ENCODE results near the gene RALGAPB. TPM values are rescaled to one million over a fixed set of nuclear protein-coding genes. Genes with fewer than 3 reads are reported as not detected.

RALGAPB gene
- total and polyA plus RNA-seq, 2 of the 13 experiments (the other 11 are each of a cell fraction or from before 2014, with no cell fraction given), result 17.6 to 30.6 TPM

DNA sequence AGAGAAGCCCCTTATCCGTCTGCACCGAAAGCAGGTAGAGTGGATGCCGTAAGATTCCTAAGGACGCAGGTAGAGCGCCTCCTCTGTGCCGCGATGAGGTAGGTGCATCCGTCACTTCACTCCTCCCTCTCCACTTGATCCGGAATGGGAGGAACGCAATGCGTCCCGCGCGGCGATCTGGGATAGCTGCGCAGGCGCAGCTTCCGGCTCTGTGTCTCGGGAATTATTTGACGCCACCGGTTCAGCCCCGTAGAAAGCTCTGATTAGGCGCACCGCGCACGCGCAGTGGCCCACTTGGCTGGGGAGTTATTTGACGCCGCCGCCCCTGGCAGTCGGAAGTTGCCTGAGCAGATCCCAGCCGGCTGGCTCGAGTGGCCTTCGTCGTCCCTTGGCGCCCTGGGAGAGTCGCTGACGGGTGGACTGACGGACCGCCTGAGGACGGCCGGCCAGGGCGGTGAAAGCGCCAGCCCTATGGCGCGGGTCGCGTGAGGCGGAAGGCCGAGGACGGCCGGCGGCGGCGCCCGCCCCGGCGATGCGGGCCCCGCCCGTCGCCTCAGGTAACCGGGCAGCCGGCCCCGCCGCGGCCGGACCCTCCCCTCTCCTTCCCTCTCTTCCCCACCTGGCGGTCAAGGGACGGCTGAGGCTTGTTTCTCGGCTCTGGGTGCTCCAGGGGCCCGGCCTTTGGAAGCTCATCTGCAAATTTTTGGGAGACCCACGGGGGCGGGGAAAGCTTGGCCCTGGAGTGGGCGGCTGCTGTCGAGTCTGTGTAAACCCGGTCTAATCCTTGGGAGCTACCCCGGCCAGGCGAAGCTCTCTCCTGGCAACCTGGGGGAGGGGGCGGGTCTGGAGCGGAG, at the start of gene RALGAPB (continued):
- TF ChIP-seq, protein P1, sequence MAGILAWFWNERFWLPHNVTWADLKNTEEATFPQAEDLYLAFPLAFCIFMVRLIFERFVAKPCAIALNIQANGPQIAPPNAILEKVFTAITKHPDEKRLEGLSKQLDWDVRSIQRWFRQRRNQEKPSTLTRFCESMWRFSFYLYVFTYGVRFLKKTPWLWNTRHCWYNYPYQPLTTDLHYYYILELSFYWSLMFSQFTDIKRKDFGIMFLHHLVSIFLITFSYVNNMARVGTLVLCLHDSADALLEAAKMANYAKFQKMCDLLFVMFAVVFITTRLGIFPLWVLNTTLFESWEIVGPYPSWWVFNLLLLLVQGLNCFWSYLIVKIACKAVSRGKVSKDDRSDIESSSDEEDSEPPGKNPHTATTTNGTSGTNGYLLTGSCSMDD (CRISPR knock-in tag; IDR thresholded peaks at IDR 0.05), result no peak
- peak; percentile 85 for TF ChIP-seq SALL1 (CRISPR knock-in tag; IDR thresholded peaks at IDR 0.05)
- TF ChIP-seq HES4 (CRISPR knock-in tag; IDR thresholded peaks at IDR 0.05; ENCODE audit: borderline replicate concordance), result no peak
- peak; percentile 64 for TF ChIP-seq RXRA (CRISPR knock-in tag; IDR thresholded peaks at IDR 0.05)
- TF ChIP-seq PHF20 (CRISPR knock-in tag; IDR thresholded peaks at IDR 0.05), result peak; percentile 91
- peak; percentile 65 for TF ChIP-seq SP2 (CRISPR knock-in tag; IDR thresholded peaks at IDR 0.05)
- TF ChIP-seq, protein P2, sequence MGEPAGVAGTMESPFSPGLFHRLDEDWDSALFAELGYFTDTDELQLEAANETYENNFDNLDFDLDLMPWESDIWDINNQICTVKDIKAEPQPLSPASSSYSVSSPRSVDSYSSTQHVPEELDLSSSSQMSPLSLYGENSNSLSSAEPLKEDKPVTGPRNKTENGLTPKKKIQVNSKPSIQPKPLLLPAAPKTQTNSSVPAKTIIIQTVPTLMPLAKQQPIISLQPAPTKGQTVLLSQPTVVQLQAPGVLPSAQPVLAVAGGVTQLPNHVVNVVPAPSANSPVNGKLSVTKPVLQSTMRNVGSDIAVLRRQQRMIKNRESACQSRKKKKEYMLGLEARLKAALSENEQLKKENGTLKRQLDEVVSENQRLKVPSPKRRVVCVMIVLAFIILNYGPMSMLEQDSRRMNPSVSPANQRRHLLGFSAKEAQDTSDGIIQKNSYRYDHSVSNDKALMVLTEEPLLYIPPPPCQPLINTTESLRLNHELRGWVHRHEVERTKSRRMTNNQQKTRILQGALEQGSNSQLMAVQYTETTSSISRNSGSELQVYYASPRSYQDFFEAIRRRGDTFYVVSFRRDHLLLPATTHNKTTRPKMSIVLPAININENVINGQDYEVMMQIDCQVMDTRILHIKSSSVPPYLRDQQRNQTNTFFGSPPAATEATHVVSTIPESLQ (CRISPR knock-in tag; conservative IDR thresholded peaks at IDR 0.05), result 0 out of 2 replicates have a peak, but pooled peaks have one; percentile 36
- peak; percentile 79 for TF ChIP-seq SMAD3 (CRISPR knock-in tag; IDR thresholded peaks at IDR 0.05)
- TF ChIP-seq HNRNPLL (IDR thresholded peaks at IDR 0.05; ENCODE audit: low read depth, low read length, poor library complexity, severe bottlenecking), result peak; percentile 100
- TF ChIP-seq, protein P3, sequence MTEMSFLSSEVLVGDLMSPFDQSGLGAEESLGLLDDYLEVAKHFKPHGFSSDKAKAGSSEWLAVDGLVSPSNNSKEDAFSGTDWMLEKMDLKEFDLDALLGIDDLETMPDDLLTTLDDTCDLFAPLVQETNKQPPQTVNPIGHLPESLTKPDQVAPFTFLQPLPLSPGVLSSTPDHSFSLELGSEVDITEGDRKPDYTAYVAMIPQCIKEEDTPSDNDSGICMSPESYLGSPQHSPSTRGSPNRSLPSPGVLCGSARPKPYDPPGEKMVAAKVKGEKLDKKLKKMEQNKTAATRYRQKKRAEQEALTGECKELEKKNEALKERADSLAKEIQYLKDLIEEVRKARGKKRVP (CRISPR knock-in tag; IDR thresholded peaks at IDR 0.05), result peak in 1 of 2 experiments; percentile 71; a peak in 1 of 4 replicates
- TF ChIP-seq HOXA9 (CRISPR knock-in tag; IDR thresholded peaks at IDR 0.05; ENCODE audit: borderline replicate concordance), result no peak
- no peak for TF ChIP-seq DNMT3B (CRISPR knock-in tag; conservative IDR thresholded peaks at IDR 0.05)
- TF ChIP-seq, protein P4, sequence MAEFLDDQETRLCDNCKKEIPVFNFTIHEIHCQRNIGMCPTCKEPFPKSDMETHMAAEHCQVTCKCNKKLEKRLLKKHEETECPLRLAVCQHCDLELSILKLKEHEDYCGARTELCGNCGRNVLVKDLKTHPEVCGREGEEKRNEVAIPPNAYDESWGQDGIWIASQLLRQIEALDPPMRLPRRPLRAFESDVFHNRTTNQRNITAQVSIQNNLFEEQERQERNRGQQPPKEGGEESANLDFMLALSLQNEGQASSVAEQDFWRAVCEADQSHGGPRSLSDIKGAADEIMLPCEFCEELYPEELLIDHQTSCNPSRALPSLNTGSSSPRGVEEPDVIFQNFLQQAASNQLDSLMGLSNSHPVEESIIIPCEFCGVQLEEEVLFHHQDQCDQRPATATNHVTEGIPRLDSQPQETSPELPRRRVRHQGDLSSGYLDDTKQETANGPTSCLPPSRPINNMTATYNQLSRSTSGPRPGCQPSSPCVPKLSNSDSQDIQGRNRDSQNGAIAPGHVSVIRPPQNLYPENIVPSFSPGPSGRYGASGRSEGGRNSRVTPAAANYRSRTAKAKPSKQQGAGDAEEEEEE (CRISPR knock-in tag; IDR thresholded peaks at IDR 0.05; ENCODE audit: borderline replicate concordance), result peak; percentile 65; the same call in 1 of the 2 replicates
- TF ChIP-seq, protein P5, sequence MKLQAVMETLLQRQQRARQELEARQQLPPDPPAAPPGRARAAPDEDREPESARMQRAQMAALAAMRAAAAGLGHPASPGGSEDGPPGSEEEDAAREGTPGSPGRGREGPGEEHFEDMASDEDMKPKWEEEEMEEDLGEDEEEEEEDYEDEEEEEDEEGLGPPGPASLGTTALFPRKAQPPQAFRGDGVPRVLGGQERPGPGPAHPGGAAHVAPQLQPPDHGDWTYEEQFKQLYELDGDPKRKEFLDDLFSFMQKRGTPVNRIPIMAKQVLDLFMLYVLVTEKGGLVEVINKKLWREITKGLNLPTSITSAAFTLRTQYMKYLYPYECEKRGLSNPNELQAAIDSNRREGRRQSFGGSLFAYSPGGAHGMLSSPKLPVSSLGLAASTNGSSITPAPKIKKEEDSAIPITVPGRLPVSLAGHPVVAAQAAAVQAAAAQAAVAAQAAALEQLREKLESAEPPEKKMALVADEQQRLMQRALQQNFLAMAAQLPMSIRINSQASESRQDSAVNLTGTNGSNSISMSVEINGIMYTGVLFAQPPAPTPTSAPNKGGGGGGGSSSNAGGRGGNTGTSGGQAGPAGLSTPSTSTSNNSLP (IDR thresholded peaks at IDR 0.05; ENCODE audit: low read depth, low read length), result peak; percentile 86
- TF ChIP-seq, protein P6, sequence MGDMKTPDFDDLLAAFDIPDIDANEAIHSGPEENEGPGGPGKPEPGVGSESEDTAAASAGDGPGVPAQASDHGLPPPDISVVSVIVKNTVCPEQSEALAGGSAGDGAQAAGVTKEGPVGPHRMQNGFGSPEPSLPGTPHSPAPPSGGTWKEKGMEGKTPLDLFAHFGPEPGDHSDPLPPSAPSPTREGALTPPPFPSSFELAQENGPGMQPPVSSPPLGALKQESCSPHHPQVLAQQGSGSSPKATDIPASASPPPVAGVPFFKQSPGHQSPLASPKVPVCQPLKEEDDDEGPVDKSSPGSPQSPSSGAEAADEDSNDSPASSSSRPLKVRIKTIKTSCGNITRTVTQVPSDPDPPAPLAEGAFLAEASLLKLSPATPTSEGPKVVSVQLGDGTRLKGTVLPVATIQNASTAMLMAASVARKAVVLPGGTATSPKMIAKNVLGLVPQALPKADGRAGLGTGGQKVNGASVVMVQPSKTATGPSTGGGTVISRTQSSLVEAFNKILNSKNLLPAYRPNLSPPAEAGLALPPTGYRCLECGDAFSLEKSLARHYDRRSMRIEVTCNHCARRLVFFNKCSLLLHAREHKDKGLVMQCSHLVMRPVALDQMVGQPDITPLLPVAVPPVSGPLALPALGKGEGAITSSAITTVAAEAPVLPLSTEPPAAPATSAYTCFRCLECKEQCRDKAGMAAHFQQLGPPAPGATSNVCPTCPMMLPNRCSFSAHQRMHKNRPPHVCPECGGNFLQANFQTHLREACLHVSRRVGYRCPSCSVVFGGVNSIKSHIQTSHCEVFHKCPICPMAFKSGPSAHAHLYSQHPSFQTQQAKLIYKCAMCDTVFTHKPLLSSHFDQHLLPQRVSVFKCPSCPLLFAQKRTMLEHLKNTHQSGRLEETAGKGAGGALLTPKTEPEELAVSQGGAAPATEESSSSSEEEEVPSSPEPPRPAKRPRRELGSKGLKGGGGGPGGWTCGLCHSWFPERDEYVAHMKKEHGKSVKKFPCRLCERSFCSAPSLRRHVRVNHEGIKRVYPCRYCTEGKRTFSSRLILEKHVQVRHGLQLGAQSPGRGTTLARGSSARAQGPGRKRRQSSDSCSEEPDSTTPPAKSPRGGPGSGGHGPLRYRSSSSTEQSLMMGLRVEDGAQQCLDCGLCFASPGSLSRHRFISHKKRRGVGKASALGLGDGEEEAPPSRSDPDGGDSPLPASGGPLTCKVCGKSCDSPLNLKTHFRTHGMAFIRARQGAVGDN (CRISPR knock-in tag; IDR thresholded peaks at IDR 0.05), result peak; percentile 91
- TF ChIP-seq ZNF282 (IDR thresholded peaks at IDR 0.05; ENCODE audit: partially characterized antibody), result no peak
